ENCODE data around the gene HIBADH.

HIBADH gene

GRCh38 chr7:27631391-27631790, 31.3 kb downstream of the HIBADH start:
- H3K4me1 Mint-ChIP-seq = peaks cover 15% of the 10 kb centered on the region
- H3K4me3 Mint-ChIP-seq = no peak overlapping the region
- no peak overlapping the region for H3K27ac Mint-ChIP-seq
- H3K9me3 Mint-ChIP-seq = no peaks in the 10 kb centered on the region
- no peaks in the 10 kb centered on the region for H3K27me3 Mint-ChIP-seq
- H3K36me3 Mint-ChIP-seq = peaks cover 20% of the 10 kb centered on the region

DNA sequence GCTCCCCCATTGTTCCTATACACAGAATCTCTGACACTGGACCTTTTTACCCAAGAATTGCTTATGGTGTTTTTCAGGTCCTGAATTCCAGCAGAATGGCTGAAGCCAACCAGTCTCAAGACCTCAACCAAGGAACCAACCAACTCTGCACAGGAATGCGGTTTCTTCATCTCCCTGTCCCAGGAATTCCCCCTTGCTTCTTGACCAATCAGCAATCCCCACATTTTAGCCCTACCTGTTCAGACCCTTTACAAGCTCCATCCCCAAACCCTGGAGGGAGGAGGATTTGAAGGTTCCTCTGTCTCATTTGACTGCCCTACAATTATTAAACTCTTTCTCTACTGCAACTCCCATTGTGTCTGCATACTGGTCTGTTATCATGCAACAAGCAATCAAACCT, 35.5 kb downstream of the HIBADH start:
- H3K27me3 Mint-ChIP-seq = no peaks in the 10 kb centered on the region

DNA sequence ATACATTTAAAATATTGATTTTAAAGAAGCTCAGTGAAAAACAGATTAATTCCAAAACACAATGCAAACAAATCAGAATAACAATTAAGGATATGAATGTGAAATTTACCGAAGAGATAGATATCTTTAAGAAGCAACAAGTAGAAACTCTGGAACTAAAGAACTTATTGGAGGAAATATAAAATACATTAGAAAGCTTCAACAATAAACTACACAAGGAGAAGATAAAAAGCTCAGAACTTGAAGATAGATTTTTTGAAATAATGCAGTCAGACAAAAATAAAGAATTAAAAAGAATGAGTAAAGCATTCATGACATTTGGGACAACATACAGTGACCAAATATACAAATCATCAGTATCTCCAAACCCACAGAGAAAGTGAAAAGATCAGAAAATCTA, 43.2 kb downstream of the HIBADH start:
- peaks cover 29% of the 10 kb centered on the region for H3K9me3 Mint-ChIP-seq
- no peak overlapping the region for H3K27ac Mint-ChIP-seq
- no peaks in the 10 kb centered on the region for H3K27me3 Mint-ChIP-seq
- H3K36me3 Mint-ChIP-seq = peaks cover 59% of the 10 kb centered on the region
- no peak overlapping the region for H3K4me3 Mint-ChIP-seq
- peaks cover 4% of the 10 kb centered on the region for H3K4me1 Mint-ChIP-seq

More for the DNA sequence above, 35.5 kb downstream of the HIBADH start:
- no peak overlapping the region for H3K4me3 Mint-ChIP-seq
- H3K36me3 Mint-ChIP-seq = peaks cover 44% of the 10 kb centered on the region
- no peaks in the 10 kb centered on the region for H3K4me1 Mint-ChIP-seq
- no peak overlapping the region for H3K27ac Mint-ChIP-seq
- peaks cover 14% of the 10 kb centered on the region for H3K9me3 Mint-ChIP-seq

GRCh38 chr7:27617651-27618381, 44.9 kb downstream of the HIBADH start:
- Mint-ChIP-seq H3K9me3 (peaks cover 22% of the 10 kb centered on the region), H3K27ac (no peak overlapping the region), H3K36me3 (peaks cover 47% of the 10 kb centered on the region)

DNA sequence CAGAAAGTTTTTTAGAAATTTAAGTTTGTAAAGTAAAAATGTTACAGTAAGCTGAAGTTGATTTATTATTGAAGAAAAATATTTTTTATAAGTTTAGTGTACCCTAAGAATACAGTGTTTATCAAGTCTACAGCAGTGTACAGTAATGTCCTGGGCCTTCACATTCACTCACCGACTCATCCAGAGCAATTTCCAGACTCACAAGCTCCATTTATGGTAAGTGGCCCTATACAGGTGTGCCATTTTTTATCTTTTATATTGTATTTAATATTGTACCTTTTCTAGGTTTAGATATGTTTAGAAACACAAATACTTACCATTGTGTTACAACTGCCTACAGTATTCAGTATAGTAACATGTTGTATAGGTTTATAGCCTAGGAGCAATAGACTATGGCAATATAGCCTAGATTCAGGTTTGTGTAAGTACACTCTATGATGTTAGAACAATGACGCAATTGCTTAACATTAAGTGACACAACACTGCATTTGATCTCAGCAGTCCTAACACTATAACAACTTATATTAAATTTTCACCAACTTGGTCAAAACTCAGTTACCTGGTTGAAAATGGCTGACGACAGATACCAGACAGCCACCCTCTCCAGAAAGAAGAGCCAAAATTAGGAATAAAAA, 45.7 kb downstream of the HIBADH start:
- Mint-ChIP-seq H3K9me3 (peaks cover 15% of the 10 kb centered on the region), H3K27ac (no peak overlapping the region), H3K4me3 (no peak overlapping the region), H3K36me3 (peaks cover 40% of the 10 kb centered on the region), H3K27me3 (no peaks in the 10 kb centered on the region), H3K4me1 (peaks cover 4% of the 10 kb centered on the region)

More at GRCh38 chr7:27617651-27618381, 44.9 kb downstream of the HIBADH start:
- no peak overlapping the region for H3K4me3 Mint-ChIP-seq
- H3K27me3 Mint-ChIP-seq = no peaks in the 10 kb centered on the region
- H3K4me1 Mint-ChIP-seq = peaks cover 4% of the 10 kb centered on the region

- Mint-ChIP-seq H3K36me3 (peaks cover 39% of the 10 kb centered on the region), H3K27ac (no peak overlapping the region), H3K27me3 (no peaks in the 10 kb centered on the region), H3K9me3 (peaks cover 15% of the 10 kb centered on the region), H3K4me1 (peaks cover 4% of the 10 kb centered on the region), H3K4me3 (no peak overlapping the region)
Measured at GRCh38 chr7:27616186-27616491, 46.5 kb downstream of the HIBADH start.

GRCh38 chr7:27615420-27616185, 47.1 kb downstream of the HIBADH start:
- Mint-ChIP-seq H3K9me3 (peaks cover 10% of the 10 kb centered on the region), H3K27ac (no peak overlapping the region), H3K4me1 (peaks cover 4% of the 10 kb centered on the region), H3K27me3 (no peaks in the 10 kb centered on the region), H3K4me3 (no peak overlapping the region), H3K36me3 (peaks cover 34% of the 10 kb centered on the region)

DNA sequence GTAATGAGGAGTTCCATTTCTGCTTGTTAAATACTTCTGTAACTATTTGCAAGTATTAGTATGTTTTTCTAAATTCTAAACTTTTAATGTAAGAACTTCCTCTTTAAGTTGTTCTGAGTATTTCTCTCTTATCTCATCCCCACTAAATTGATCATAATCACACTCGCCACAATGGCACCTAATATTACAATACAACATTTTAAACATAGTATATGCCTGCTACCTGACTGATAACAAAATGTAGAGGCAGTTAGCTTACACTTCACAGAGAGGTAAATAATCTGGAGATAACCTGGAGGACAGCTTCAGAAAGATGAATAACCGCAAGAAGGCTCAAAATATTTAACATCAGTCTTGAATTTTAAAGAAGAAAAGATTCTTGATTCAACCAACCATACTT, 48.6 kb downstream of the HIBADH start:
- peaks cover 4% of the 10 kb centered on the region for H3K4me1 Mint-ChIP-seq
- H3K9me3 Mint-ChIP-seq = peaks cover 4% of the 10 kb centered on the region
- H3K27me3 Mint-ChIP-seq = no peaks in the 10 kb centered on the region
- no peak overlapping the region for H3K4me3 Mint-ChIP-seq
- H3K36me3 Mint-ChIP-seq = peaks cover 29% of the 10 kb centered on the region
- no peak overlapping the region for H3K27ac Mint-ChIP-seq

DNA sequence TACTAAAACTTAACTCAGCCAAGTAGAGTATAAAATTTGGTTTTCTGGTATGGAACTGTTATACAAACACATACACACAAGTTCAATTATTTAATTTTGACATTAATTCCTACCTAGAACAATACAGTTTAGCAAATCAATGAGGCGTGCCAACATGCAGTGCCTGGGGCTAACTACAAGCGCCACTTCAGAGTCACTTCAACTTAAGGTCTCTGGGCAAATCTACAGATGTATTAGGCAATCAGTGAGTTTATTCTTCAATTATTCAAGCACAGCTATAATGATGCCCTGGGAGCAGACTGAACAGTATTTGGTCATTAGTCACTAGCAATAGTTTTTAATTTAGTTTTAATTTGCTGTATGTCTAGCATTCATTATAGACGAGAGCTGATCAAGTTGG, 51.6 kb downstream of the HIBADH start:
- no peak overlapping the region for H3K4me3 Mint-ChIP-seq
- H3K36me3 Mint-ChIP-seq = peaks cover 15% of the 10 kb centered on the region
- no peak overlapping the region for H3K27ac Mint-ChIP-seq
- H3K9me3 Mint-ChIP-seq = no peaks in the 10 kb centered on the region
- H3K27me3 Mint-ChIP-seq = no peaks in the 10 kb centered on the region
- H3K4me1 Mint-ChIP-seq = no peaks in the 10 kb centered on the region

DNA sequence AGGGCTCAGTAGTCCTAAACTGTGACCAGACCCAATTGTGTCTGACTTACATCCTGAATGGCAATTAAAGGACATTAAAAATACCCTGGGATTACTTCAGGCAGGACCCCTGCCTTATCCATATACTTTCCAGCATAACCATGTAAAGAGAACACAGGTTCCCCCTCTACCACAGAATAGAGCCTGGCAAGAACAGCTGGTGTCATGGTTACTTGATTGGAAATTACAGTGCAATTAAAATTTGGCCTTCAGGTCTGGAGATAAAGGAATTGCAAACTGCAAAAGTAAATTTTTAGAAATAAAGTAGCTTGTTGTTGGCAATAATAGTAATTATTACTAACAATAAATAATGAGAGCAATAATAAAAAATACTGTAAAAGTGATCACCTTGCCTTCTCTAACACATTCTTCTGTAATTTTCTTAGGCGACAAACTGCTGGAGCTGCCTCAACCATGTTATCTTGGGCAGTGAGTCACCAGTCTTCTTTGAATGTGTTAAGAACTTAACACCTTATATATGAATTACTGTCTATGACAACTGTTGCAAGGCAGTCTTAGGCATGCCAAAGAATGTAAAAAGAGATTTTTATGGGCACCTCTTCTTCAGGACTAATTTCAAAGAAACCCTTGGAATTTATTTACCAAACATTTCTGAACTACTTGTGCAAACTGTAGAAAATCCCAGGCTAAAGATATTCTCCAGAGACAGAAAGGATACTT, 53.7 kb downstream of the HIBADH start:
- no peak overlapping the region for H3K4me3 Mint-ChIP-seq
- no peaks in the 10 kb centered on the region for H3K9me3 Mint-ChIP-seq
- peaks cover 8% of the 10 kb centered on the region for H3K36me3 Mint-ChIP-seq
- no peak overlapping the region for H3K27ac Mint-ChIP-seq
- no peaks in the 10 kb centered on the region for H3K27me3 Mint-ChIP-seq
- H3K4me1 Mint-ChIP-seq = no peaks in the 10 kb centered on the region

DNA sequence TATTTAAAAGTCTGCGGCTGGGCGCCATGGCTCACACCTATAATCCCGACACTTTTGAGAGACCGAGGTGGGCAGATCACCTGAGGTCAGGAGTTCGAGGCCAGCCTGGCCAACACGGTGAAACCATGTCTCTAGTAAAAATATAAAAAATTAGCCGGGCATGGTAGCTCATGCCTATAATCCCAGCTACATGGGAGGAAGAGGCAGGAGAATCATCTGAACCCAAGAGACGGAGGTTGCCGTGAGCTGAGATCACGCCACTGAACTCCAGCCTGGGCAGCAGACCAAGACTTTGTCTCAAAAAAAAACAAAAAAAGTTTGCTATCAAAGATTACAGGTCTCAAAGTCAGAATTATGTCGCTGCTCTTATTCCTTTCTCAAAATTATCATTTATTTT, 55.5 kb downstream of the HIBADH start:
- Mint-ChIP-seq H3K4me1 (no peaks in the 10 kb centered on the region), H3K36me3 (peaks cover 14% of the 10 kb centered on the region), H3K4me3 (no peak overlapping the region), H3K9me3 (no peaks in the 10 kb centered on the region), H3K27ac (no peak overlapping the region), H3K27me3 (no peaks in the 10 kb centered on the region)

GRCh38 chr7:27606270-27607209, 56.1 kb downstream of the HIBADH start:
- Mint-ChIP-seq H3K4me1 (no peaks in the 10 kb centered on the region), H3K27me3 (no peaks in the 10 kb centered on the region), H3K27ac (no peak overlapping the region), H3K9me3 (no peaks in the 10 kb centered on the region), H3K4me3 (no peak overlapping the region), H3K36me3 (peaks cover 14% of the 10 kb centered on the region)

GRCh38 chr7:27605689-27606269, 56.9 kb downstream of the HIBADH start:
- H3K36me3 Mint-ChIP-seq = peaks cover 14% of the 10 kb centered on the region
- no peaks in the 10 kb centered on the region for H3K27me3 Mint-ChIP-seq
- H3K27ac Mint-ChIP-seq = no peak overlapping the region
- H3K4me1 Mint-ChIP-seq = no peaks in the 10 kb centered on the region
- H3K4me3 Mint-ChIP-seq = no peak overlapping the region
- H3K9me3 Mint-ChIP-seq = no peaks in the 10 kb centered on the region

DNA sequence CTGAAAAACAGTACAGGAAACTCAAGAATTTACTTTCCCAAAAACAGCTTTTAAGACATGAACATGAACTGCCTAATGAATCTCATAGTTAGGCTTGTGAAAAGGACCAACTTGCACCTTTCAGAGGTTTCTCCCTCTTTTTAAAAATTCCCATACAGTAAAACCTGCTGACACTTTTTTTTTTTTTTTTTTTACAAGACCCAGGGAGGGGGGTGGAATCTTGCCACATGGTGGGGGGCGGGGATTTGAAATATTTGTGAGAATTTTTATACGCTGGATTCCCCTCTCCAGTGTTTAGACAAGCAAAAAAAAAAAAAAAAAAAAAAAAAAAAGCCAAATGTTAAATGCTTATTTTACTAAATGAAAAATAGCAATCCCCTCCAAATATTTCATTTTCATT, 57.4 kb downstream of the HIBADH start:
- Mint-ChIP-seq H3K4me3 (no peak overlapping the region), H3K9me3 (no peaks in the 10 kb centered on the region), H3K4me1 (no peaks in the 10 kb centered on the region), H3K36me3 (peaks cover 11% of the 10 kb centered on the region), H3K27me3 (no peaks in the 10 kb centered on the region), H3K27ac (no peak overlapping the region)

All from activated naive CD4-positive, alpha-beta T cell treated with anti-CD3 and anti-CD28 coated beads, Interleukin-2, amount 50 U/mL, for 24 hours (primary cell).